AG20443 (cell line): Measurements from ENCODE around the gene CASKIN2.

Source experiments
- DNase-seq: peaks from one replicate; pipeline ENCODE4 v3.0.0; 2012; ENCODE audit warnings: low spot score, mixed read lengths

The CASKIN2 gene

DNA sequence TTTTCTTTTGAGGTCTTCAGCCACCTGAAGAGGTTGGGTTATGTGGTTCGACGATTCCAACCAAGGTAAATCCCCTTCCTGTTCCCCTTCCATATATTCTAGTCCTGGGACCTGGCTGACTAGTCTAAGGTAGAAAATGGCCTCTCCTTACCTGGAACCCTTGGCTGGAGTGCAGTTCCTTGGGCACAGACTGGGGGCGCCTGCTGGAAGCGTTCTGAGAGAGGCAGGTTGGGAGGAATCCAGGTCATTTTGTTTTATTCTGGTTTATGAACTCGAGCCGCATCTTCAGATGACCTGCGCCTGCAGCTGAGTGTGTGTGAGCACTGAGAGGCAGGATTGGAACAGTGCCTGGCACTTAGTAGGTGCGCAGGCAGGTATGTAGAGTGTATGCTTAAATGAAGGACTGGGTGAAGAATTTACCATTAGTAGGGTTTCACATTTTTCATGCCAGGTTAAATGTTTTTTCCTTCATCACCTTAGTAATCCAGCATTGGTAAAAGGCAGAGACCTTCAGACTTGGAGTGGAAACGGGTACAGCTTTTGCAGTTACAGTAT, 3.7 kb upstream of the CASKIN2 start:
- DNase-seq, result no peak

DNA sequence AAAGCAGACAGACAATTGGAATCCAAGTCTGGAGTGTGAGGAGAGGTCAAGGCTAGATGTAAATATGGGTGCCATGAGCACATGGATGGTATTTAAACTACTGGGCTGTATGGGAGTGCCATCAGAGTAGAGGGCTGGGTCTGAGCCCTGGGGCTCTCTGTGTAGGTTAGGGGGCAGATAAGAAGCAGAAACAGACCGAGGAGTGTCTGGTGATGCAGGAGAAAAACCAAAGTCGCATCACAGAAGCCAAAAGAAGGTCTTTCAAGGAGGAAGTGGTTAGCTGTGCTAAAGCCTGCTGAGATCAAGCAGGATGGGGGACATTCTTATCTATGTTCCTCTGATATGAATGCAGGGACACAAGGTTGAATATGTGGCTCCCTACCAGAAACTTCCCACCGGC, 2.9 kb upstream of the CASKIN2 start:
- DNase-seq, result no peak

DNA sequence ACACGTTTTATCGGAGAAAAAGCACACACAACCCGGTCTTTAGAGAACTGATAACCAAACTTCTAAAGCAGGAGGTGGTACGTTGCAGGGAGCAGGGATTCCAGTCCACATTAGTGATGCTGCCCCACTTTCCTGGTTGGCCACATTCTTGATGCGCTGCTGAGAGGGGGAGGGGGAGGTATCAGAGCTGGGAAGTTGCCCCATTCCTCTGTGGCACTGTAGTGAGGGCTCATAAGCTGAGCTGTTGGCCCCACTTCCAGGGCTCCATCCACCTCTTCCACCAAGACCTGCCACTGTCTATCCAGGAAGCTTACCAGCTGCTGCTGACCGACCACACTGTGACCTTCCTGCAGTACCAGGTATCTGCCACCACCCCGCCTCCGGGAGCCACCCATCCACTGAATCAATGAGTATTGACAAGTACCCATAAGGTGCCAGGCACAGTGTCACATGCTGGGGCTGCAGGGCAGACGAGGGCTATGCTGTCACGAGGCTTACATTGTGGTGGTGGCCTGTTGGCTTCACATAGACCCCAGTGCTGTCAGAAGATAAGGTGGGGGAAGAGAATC, 2.0 kb upstream of the CASKIN2 start:
- no peak for DNase-seq

GRCh38 chr17:75516619-75517296, 1.4 kb upstream of the CASKIN2 start:
- no peak for DNase-seq

GRCh38 chr17:75516255-75516618, 900 bp upstream of the CASKIN2 start, which contains the start of gene TSEN54:
TSEN54 (plus strand) TSS chr17:75516528; CDS start chr17:75516561, 33 bp downstream.
- peak; percentile 99 for DNase-seq

DNA sequence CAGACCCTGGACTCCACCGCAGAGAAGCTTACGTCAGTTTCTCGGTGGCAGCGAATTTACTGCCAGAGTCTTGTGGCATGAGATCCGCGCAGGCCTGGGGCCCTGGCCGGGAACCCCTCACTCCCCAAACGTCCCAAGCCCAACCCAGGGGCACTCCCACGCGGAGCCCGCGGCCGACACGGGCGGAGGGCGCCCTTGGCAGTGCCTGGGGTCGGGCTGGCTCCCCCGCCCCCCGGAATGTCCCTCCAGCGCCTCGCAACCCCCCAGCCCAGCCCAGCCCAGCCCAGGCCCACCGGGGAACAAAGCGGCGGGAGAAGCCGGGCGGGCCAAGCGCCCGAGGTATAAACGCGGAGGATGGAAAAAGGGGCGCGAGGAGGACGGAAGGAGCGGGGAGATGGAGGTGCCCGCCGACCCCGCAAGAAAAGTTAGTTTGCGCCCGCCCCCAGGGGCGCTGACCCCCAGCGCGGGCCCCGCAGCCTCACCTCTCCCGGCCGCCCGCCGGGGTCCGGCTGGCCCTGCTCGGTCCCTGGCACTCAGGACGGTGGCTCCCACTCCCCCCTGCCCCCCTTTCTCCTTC, 330 bp downstream of the CASKIN2 start:
- no peak for DNase-seq

DNA sequence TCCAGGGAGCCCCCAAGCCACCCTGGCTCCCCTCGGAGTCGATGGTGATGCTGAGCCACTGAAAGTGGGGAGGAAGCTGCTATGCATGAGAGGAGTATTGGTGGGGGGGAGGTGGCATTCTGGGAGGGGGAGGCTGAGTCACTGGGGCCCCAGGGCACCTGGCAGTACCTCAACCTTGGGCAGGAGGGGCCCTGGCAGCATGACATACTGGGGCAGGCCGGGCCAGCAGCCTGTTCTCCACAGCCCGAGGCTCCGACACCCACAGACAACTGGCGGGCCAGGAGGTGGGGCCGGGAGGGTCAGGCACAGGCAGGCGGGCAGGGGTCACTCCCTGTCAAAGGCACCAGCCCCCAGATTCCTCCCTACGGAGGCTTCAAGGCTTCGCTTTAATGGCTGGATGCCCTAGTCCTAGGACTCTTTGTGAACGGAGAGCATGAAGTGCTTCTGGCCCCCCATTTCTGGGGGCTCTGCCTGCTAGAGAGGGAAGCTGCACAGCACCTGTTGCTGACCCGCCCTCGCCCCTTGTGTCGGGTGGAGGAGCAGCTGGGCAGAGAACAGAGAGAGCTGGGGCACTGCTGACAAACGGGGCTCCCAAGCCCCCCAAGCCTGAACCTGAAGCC, 928 bp downstream of the CASKIN2 start:
- no peak for DNase-seq

GRCh38 chr17:75513641-75514000, 1.7 kb downstream of the CASKIN2 start:
- no peak for DNase-seq

- DNase-seq, result no peak
These were observed 2.3 kb downstream of the CASKIN2 start for GRCh38 chr17:75512926-75513640.

DNA sequence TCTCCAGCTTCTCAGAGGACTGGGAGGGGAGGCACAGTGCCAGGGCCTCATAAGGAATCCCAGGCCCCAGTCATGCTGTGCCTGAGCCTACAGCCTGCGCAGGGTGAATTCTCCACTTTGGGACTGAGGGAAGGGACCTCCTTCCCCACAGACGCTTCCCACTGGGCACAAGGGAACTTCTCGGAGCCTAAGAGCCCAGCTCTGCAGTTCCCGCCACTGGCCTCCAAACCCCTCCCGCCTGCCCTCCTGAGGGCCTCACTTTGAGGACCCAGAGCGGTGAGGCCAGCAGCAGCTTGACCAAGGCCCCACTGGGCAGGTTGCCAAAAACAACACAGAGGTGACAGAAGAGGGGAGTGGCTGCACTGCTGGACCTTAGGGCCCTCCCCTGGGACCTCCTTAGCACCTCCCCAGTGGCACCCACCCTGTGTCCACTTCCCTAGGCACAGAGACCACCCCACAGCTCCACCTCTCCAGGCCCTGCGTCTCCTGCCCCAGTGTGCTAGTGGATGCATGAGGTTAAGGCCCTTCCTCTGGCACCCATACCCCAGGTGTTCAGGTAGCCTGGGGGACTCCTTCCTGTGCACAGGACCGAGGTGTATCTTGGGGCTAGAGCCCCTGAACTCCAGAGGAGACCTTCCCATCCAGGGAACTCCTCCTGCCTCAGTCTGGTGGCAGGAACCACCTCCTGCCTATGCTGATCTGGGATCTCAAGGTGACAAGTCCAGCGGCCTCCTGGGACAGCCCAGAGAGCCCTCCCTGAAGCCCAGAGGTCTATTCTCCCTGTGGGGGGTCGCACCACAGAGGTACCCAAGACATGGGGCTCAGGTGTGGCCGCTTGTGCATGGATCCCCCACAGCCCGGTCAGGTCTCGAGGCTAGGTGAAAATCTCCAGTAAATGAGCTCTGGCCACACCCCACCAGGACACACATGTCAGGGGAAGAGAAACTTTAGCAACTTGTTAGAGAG, 3.4 kb downstream of the CASKIN2 start:
- no peak for DNase-seq

GRCh38 chr17:75511270-75511609, 4.1 kb downstream of the CASKIN2 start:
- no peak for DNase-seq

DNA sequence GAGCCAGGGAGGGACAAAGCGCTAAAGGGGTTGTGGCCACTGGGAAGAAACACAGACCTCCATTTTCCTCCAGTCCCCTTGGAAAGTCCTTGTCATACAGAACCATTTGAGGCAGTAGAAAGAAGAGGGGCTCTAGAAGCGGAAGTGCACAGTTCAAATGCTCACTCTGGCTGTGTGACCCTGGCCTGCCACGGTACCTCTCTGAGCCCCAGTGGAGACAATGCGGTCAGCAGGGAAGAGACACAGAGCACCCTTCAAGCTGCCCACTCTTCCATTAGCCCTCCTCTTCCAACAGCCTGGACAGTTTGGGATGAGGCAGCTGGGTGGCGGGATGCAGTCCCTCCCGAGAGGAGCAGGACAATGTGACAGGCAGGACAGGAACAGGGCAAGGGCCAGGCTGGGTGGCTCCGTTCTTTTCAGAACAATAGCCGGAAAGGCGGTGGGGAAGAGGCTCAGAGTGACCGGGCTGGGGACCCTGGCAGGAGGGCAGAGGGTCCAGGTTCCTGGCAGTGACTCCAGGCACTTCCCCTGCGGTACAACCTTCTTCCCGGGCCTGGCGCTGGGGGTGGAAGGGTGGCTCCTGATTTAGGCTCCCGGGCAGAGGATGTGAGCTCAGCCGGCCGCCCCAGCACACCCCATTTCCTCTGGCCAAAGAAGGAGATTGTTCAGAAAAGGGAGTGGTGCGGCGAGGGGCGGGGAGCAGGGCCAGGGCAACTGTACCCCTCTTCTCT, 5.6 kb downstream of the CASKIN2 start:
- DNase-seq, result no peak

DNA sequence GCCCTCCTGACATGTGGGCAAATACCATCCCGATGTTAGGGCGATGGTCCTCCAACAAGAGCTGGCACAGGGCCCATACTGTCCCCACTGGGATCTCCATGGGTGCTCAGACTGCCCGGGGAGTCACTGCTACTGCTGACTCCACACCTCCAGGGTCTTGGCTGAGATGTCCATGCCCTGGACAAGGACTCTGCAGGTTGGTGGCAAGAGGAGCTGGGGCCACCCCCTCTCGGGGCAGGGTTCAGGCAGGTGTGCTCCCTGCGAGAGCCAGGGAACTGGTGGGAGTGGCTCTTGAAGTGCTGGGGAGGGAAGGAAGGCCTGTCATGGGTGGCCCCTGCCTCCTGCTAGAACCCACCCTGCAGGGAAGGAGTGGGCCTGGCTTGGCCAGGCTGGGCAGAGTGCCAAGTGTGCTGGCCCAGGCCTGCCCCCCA, 6.4 kb downstream of the CASKIN2 start:
- DNase-seq, result no peak

- DNase-seq, result no peak
These were observed 7.3 kb downstream of the CASKIN2 start for GRCh38 chr17:75507733-75508719.

- no peak for DNase-seq
These were observed 8.4 kb downstream of the CASKIN2 start for GRCh38 chr17:75506888-75507287.

DNA sequence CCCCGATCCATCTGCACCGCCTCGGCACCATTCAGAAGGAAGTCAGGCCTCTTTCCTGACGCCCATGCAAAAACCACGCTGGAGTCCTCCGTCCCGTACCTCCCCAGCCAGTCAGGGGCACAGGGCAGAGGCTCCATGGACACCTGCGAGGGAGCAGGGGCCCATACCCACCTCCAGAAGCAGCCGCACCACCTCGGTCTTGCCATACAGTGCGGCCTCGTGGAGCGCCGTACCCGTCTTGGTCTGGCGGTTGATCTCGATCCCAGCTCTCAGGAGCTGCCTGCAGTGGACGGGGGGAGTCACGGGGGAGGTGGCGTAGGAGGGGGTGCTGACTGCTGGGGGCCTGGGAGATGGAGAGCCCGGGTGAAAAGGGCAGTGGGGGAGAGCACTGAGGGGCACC, 9.2 kb downstream of the CASKIN2 start:
- no peak for DNase-seq

DNA sequence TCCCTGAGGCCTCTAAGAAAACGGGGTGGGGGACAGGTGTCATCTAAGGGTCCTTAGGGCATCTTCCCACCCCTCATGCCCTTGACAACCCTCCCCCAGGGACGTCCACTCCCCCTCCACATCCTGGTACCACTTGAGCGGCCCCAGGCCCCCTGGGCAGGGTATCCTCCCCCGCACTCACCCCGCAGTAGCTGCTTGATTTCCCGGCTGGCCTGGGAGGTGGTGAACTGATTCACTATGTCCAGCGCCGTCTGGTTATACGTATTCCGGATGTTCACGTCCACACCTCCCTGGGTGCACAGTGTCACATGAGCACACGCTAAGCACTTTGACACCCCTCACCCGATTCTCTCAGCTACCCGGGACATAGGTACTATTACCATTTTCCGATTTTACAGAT, 9.7 kb downstream of the CASKIN2 start:
- DNase-seq, result no peak

DNA sequence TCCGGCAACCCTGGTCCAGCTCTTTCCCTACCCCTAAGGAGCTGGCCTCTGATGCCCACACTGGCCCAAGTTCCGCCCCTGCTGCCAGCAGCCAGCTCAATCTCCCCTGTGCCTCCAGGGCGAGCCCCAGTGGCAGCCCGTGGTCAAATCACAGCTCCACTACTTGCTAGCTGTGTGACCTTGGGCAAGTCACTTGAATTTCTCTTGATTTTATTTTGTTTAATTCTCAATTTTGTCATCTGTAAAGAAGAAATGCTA, 10.3 kb downstream of the CASKIN2 start:
- DNase-seq, result no peak

- DNase-seq, result peak; percentile 55
These were observed 10.8 kb downstream of the CASKIN2 start for GRCh38 chr17:75504347-75505151.
